Endothelial cell of umbilical vein (primary cell): Measurements from ENCODE around the gene FNBP1L. TPM values are rescaled to one million over a fixed set of nuclear protein-coding genes. Genes with fewer than 3 reads are reported as not detected.

Source experiments
- BruUV-seq: library from RNA; stranded (reverse); fragments of 400-500 nt; replicated peaks from 2 replicates; lab custom pipeline; 2021; lab: Mats Ljungman, UMichigan
- CTCF ChIA-PET: fragments of 300-600, 350-600 bp; sonication (Branson Sonifier 250); formaldehyde crosslinking; loops from one replicate; lab custom pipeline; 2021; ENCODE audit warnings: antibody characterized with exemption, inconsistent platforms; lab: Charles Lee
- POLR2A ChIA-PET: fragments of 300-600, 350-600 bp; sonication (Branson Sonifier 250); formaldehyde crosslinking; loops from one replicate; lab custom pipeline; 2021; ENCODE audit warnings: antibody characterized with exemption, inconsistent platforms; lab: Charles Lee
- DNase-seq: peaks from one replicate; pipeline ENCODE4 v3.0.0-alpha.2; 2011; ENCODE audit warnings: low read depth, low spot score
- FAIRE-seq: peaks from 2 replicates; lab custom pipeline; 2011; peaks lifted over from hg19 to GRCh38; lab: Jason Lieb, UNC
- H2AFZ ChIP-seq: 2 replicates; pipeline ENCODE4 v1.6.0; 2012; ENCODE audit warnings: low read depth, low read length, control low read depth, inconsistent platforms
- H3K27ac ChIP-seq: 2 replicates; pipeline ENCODE4 v1.5.1; 2011; ENCODE audit warnings: low read depth, mild to moderate bottlenecking, control low read depth, low read length, moderate library complexity; ENCODE audit not compliant: insufficient read depth
- H3K27me3 ChIP-seq, 2 experiments: 2 replicates each; pipeline versions ENCODE4 v1.6.0 to v1.6.1; 2011; ENCODE audit warnings: low read length in 2 of 2, mixed read lengths in 1 of 2; ENCODE audit not compliant: control insufficient read depth in 2 of 2, insufficient read depth in 2 of 2
- H3K36me3 ChIP-seq, 2 experiments: 2 replicates in 1 of 2; 3 replicates in 1 of 2; pipeline ENCODE4 v1.5.1; 2011; ENCODE audit warnings: low read length in 2 of 2, mild to moderate bottlenecking in 1 of 2, moderate library complexity in 1 of 2; ENCODE audit not compliant: control insufficient read depth in 2 of 2, insufficient read depth in 2 of 2; ENCODE audit errors: extremely low read depth in 1 of 2
- H3K4me1 ChIP-seq: 3 replicates; pipeline ENCODE4 v1.5.1; 2011; ENCODE audit warnings: mild to moderate bottlenecking, low read length; ENCODE audit not compliant: control insufficient read depth, insufficient read depth; ENCODE audit errors: extremely low read depth
- H3K4me2 ChIP-seq: 2 replicates; pipeline ENCODE4 v1.6.1; 2011; ENCODE audit warnings: low read length, control low read depth, mixed read lengths; ENCODE audit not compliant: insufficient read depth
- H3K4me3 ChIP-seq, 3 experiments: fragments of 200-600 bp in 1 of 3; sonication (generic), shearing (Covaris generic) in 1 of 3; replicated peaks in 1 of 3; 2 replicates each; pipeline ENCODE4 v1.5.1; 2011 to 2016; ENCODE audit warnings: control low read depth in 3 of 3, low read length in 3 of 3, mild to moderate bottlenecking in 2 of 3, inconsistent platforms in 1 of 3, low read depth in 1 of 3, moderate library complexity in 1 of 3; ENCODE audit not compliant: insufficient read depth in 1 of 3
- H3K79me2 ChIP-seq: 2 replicates; pipeline ENCODE4 v1.6.0; 2012; ENCODE audit warnings: low read length, inconsistent platforms; ENCODE audit not compliant: control insufficient read depth, insufficient read depth
- H3K9ac ChIP-seq: replicated peaks from 2 replicates; pipeline ENCODE3; 2011; ENCODE audit warnings: low read length, control low read depth; ENCODE audit not compliant: insufficient read depth; ENCODE audit errors: extremely low read depth
- H3K9me1 ChIP-seq: replicated peaks from 3 replicates; pipeline ENCODE4 v1.6.0; 2011; ENCODE audit warnings: mild to moderate bottlenecking, low read length; ENCODE audit not compliant: control insufficient read depth, insufficient read depth; ENCODE audit errors: extremely low read depth
- H3K9me3 ChIP-seq: replicated peaks from 2 replicates; pipeline ENCODE4 v1.5.1; 2012; ENCODE audit warnings: low read length, inconsistent platforms; ENCODE audit not compliant: control insufficient read depth, insufficient read depth
- H4K20me1 ChIP-seq: replicated peaks from 2 replicates; pipeline ENCODE3; 2011; ENCODE audit warnings: mild to moderate bottlenecking, low read length; ENCODE audit not compliant: control insufficient read depth, insufficient read depth; ENCODE audit errors: extremely low read depth
- CTCF ChIP-seq, 2 donors: IDR thresholded peaks; 1 replicate in 1 of 2; 2 replicates in 1 of 2; pipeline ENCODE4 v1.5.1; 2011; ENCODE audit warnings: low read length in 2 of 2, mild to moderate bottlenecking in 2 of 2, moderate library complexity in 2 of 2, control low read depth in 1 of 2, inconsistent platforms in 1 of 2, low read depth in 1 of 2; ENCODE audit not compliant: insufficient read depth in 1 of 2; ENCODE audit errors: extremely low read depth in 1 of 2
- EZH2 ChIP-seq: IDR thresholded peaks from 2 replicates; pipeline ENCODE4 v1.6.1; 2012; ENCODE audit warnings: borderline replicate concordance, low read depth, mild to moderate bottlenecking, moderate library complexity, low read length, inconsistent platforms; ENCODE audit not compliant: severe bottlenecking
- FOS ChIP-seq: IDR thresholded peaks from 2 replicates; pipeline ENCODE4 v1.6.1; 2011; ENCODE audit warnings: mild to moderate bottlenecking, low read length, moderate library complexity, borderline replicate concordance; ENCODE audit not compliant: insufficient read depth
- GATA2 ChIP-seq: IDR thresholded peaks from 2 replicates; pipeline ENCODE4 v1.7.0; 2011; ENCODE audit warnings: low read depth, mild to moderate bottlenecking, moderate library complexity, mixed read lengths, low read length; ENCODE audit not compliant: insufficient read length, insufficient read depth
- JUN ChIP-seq: IDR thresholded peaks from 2 replicates; pipeline ENCODE4 v1.6.1; 2011; ENCODE audit warnings: borderline replicate concordance, low read depth; ENCODE audit not compliant: insufficient read length, insufficient read depth
- MAX ChIP-seq: IDR thresholded peaks from 2 replicates; pipeline ENCODE4 v1.6.1; 2011; ENCODE audit not compliant: insufficient read depth, insufficient read length
- MYC ChIP-seq: IDR thresholded peaks from one replicate; pipeline ENCODE4 v1.6.1; 2011; ENCODE audit warnings: mild to moderate bottlenecking, low read depth, low read length
- POLR2A ChIP-seq: IDR thresholded peaks from 2 replicates; pipeline ENCODE4 v1.6.1; 2012; ENCODE audit warnings: low read depth, mild to moderate bottlenecking, control low read depth, low read length
- POLR2AphosphoS5 ChIP-seq: IDR thresholded peaks from 2 replicates; pipeline ENCODE4 v1.6.1; 2012; ENCODE audit warnings: low read depth, mild to moderate bottlenecking, control low read depth, low read length, moderate library complexity; ENCODE audit not compliant: insufficient read depth
- dilution Hi-C: fragments of 300-500 bp; cut with MboI; formaldehyde crosslinking; loops from one replicate; pipeline ENCODE4 v1.15.0; 2019; ENCODE audit warnings: low sequenced_read_pairs; ENCODE audit not compliant: extremely low pct_ligation_motif_present
- intact Hi-C: fragments of 100-400 bp; cut with micrococcal nuclease; formaldehyde crosslinking; loops from one replicate; pipeline ENCODE4 v1.10.0; 2022
- polyA plus RNA-seq, 4 experiments: library from polyadenylated mRNA; depleted of rRNA in 3 of 4; stranded (reverse) in 3 of 4; unstranded in 1 of 4; fragments of >200 nt; gene quantifications; 2 replicates each; pipeline versions ENCODE4 v1.2.1 to v1.2.3, GENCODE V29; 2011 to 2012; ENCODE audit warnings: missing spikeins in 1 of 4
- total RNA-seq: library from RNA; stranded (reverse); gene quantifications from 2 replicates; pipeline ENCODE4 v1.2.3, GENCODE V29; 2021

The FNBP1L gene
- total and polyA plus RNA-seq, 2 donors (not counting 3 experiments of a cell fraction or from before 2014, with no cell fraction given), result 28.1 to 56.4 TPM

- dilution Hi-C loops (no loop called here), intact Hi-C loops (no loop called here)
- H3K27me3 ChIP-seq, result peaks cover 5 to 12% of the 10 kb centered on the region in 2 experiments
- no peak for FAIRE-seq
- no peaks in the 10 kb centered on the region for H3K4me1 ChIP-seq
- no peaks in the 10 kb centered on the region for H3K9me3 ChIP-seq
- no peak for DNase-seq
- H3K36me3 ChIP-seq, result no peaks in the 10 kb centered on the region
- CTCF ChIA-PET, result interaction anchor here (0.8 to 8.8 kb wide), 10 partner anchors 12 to 413 kb away, joined by 3 to 93 read pairs (median 4); no protein-coding TSS in a partner anchor
- H3K79me2 ChIP-seq, result no peaks in the 10 kb centered on the region
- BruUV-seq, result no TSS peak
- no peaks in the 10 kb centered on the region for H3K9me1 ChIP-seq
- H3K27ac ChIP-seq, result no peak overlapping the region
- no peak overlapping the region for H2AFZ ChIP-seq
- POLR2A ChIA-PET, result no interaction called here
- H4K20me1 ChIP-seq, result no peaks in the 10 kb centered on the region
- H3K4me3 ChIP-seq, result no peak overlapping the region
- TF ChIP-seq GATA2 (no peak), CTCF (IDR thresholded peaks at IDR 0.05; ENCODE audit: extremely low read depth in 1 of 2, insufficient read depth in 1 of 2, low read depth in 1 of 2, low read length in 2 of 2) (peak in 1 of 2 donors; percentile 16), MAX (no peak), POLR2A (no peak)
- H3K9ac ChIP-seq, result no peak overlapping the region
- H3K4me2 ChIP-seq, result no peak overlapping the region
These were observed 14.4 kb upstream of the FNBP1L start for GRCh38 chr1:93433407-93433961.

DNA sequence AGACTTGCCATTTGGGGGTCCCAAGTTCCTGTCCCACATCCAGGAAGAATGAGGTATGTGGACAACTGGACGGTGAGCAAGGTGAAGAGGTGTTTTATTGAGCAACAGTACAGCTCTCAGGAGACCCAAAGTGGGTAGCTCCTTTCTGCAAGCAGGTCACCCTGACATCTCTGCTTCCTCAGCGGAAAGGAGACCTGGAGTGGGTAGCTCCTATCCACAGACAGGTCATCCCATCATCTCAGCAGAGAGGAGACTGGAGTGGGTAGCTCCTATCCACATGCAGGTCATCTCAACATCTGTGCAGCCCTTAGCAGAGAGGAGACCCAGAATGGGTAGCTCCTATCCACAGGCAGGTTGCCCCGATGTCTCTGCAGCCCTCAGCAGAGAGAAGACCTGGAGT is 13.8 kb upstream of the FNBP1L start:
- Histone ChIP-seq H2AFZ (no peak overlapping the region), H3K9ac (no peak overlapping the region), H3K4me1 (no peaks in the 10 kb centered on the region), H3K4me2 (no peak overlapping the region), H3K4me3 (no peak overlapping the region), H4K20me1 (no peaks in the 10 kb centered on the region), H3K36me3 (no peaks in the 10 kb centered on the region), H3K9me3 (no peaks in the 10 kb centered on the region), H3K27me3 (peaks cover 3 to 12% of the 10 kb centered on the region in 2 experiments), H3K27ac (no peak overlapping the region), H3K79me2 (no peaks in the 10 kb centered on the region), H3K9me1 (no peaks in the 10 kb centered on the region)
- FAIRE-seq (no peak), DNase-seq (no peak)
- TF ChIP-seq EZH2, result no peak
- TF ChIP-seq POLR2A, result no peak
- no peak for TF ChIP-seq GATA2
- TF ChIP-seq MYC, result no peak
- no peak for TF ChIP-seq CTCF (IDR thresholded peaks at IDR 0.05; ENCODE audit: extremely low read depth in 1 of 2, insufficient read depth in 1 of 2, low read depth in 1 of 2, low read length in 2 of 2)
- no peak for TF ChIP-seq JUN
- TF ChIP-seq MAX, result no peak
- no peak for TF ChIP-seq POLR2AphosphoS5
- no peak for TF ChIP-seq FOS
- intact Hi-C loops (no loop called here), dilution Hi-C loops (no loop called here)
- no TSS peak for BruUV-seq
- ChIA-PET CTCF (interaction anchor here (0.8 to 8.8 kb wide), 9 partner anchors 12 to 412 kb away, joined by 3 to 93 read pairs (median 5); no protein-coding TSS in a partner anchor), POLR2A (no interaction called here)
